Measurements from ENCODE around the gene TRPM8. TPM values are rescaled to one million over a fixed set of nuclear protein-coding genes. Genes with fewer than 3 reads are reported as not detected.

TRPM8 gene
- total RNA-seq, 1 experiment from 2014 or later, result 3.9 TPM

DNA sequence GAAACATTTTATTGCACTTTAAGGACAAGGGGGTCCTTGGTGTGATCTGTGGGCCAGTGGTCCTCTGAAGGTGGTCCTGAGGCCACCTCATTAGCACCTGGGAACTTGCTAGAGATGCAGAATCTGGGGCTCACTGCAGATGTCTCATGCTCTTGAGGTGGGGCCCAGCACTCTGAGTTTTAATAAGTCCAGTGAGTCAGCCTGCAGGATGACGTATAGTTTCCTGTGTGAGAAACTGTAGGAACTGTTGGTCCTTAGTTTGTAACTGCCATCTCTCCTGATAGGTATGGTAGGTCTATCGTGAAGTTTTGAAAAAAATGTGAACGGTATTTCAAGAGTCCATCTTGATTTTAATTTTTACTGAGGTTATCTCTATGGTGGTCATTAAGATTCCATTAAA lies 2.8 kb downstream of the TRPM8 start:
- no peaks in the 10 kb centered on the region for H3K9me3 ChIP-seq (ENCODE audit: control insufficient read depth, insufficient read depth, low read depth, low read length)
- no peak overlapping the region for H3K4me3 ChIP-seq (ENCODE audit: low read depth in 2 of 2, low read length in 2 of 2)
- no TSS peak for BruUV-seq (replicated peaks)
- peaks cover 13% of the 10 kb centered on the region for H3K4me1 ChIP-seq (ENCODE audit: control insufficient read depth, insufficient read depth, low read length)
- DNase-seq (ENCODE audit: low read depth, low spot score), result peak; percentile 45
- H3K27ac ChIP-seq (ENCODE audit: low read length), result peak overlapping the region; percentile 72
- ChIA-PET POLR2A (no interaction called here), CTCF (no interaction called here)
- H3K36me3 ChIP-seq (ENCODE audit: control insufficient read depth, insufficient read depth, low read length), result no peaks in the 10 kb centered on the region
- TF ChIP-seq POLR2AphosphoS5 (IDR thresholded peaks at IDR 0.05; ENCODE audit: low read depth, low read length) (no peak), CTCF (IDR thresholded peaks at IDR 0.05) (no peak), TCF7L2 (IDR thresholded peaks at IDR 0.05; ENCODE audit: low read depth, low read length) (no peak), SIN3A (IDR thresholded peaks at IDR 0.05; ENCODE audit: borderline replicate concordance, insufficient read depth, low read depth, low read length) (no peak)
- TF ChIP-seq, protein P1, sequence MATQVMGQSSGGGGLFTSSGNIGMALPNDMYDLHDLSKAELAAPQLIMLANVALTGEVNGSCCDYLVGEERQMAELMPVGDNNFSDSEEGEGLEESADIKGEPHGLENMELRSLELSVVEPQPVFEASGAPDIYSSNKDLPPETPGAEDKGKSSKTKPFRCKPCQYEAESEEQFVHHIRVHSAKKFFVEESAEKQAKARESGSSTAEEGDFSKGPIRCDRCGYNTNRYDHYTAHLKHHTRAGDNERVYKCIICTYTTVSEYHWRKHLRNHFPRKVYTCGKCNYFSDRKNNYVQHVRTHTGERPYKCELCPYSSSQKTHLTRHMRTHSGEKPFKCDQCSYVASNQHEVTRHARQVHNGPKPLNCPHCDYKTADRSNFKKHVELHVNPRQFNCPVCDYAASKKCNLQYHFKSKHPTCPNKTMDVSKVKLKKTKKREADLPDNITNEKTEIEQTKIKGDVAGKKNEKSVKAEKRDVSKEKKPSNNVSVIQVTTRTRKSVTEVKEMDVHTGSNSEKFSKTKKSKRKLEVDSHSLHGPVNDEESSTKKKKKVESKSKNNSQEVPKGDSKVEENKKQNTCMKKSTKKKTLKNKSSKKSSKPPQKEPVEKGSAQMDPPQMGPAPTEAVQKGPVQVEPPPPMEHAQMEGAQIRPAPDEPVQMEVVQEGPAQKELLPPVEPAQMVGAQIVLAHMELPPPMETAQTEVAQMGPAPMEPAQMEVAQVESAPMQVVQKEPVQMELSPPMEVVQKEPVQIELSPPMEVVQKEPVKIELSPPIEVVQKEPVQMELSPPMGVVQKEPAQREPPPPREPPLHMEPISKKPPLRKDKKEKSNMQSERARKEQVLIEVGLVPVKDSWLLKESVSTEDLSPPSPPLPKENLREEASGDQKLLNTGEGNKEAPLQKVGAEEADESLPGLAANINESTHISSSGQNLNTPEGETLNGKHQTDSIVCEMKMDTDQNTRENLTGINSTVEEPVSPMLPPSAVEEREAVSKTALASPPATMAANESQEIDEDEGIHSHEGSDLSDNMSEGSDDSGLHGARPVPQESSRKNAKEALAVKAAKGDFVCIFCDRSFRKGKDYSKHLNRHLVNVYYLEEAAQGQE (IDR thresholded peaks at IDR 0.05; ENCODE audit: insufficient read depth in 1 of 2, low read depth in 2 of 2, low read length in 1 of 2), result no peak
- intact Hi-C loops (cut with micrococcal nuclease; ENCODE audit: unreplicated experiment), result no loop called here
- no peaks in the 10 kb centered on the region for H3K27me3 ChIP-seq (ENCODE audit: control insufficient read depth, insufficient read depth, low read length)
- ATAC-seq, result peak; percentile 81
- in situ Hi-C loops (cut with HindIII; ENCODE audit: low pct_unique_long_range_greater_than_20kb, low sequenced_read_pairs), result no loop called here

GRCh38 chr2:233922471-233922870 lies 5.3 kb downstream of the TRPM8 start:
- no peak for TF ChIP-seq TCF7L2 (IDR thresholded peaks at IDR 0.05; ENCODE audit: low read depth, low read length)
- TF ChIP-seq, protein P1 (IDR thresholded peaks at IDR 0.05; ENCODE audit: insufficient read depth in 1 of 2, low read depth in 2 of 2, low read length in 1 of 2), result no peak
- no peak for TF ChIP-seq CTCF (IDR thresholded peaks at IDR 0.05)
- TF ChIP-seq SIN3A (IDR thresholded peaks at IDR 0.05; ENCODE audit: borderline replicate concordance, insufficient read depth, low read depth, low read length), result no peak
- TF ChIP-seq POLR2AphosphoS5 (IDR thresholded peaks at IDR 0.05; ENCODE audit: low read depth, low read length), result no peak
- Histone ChIP-seq H3K36me3 (ENCODE audit: control insufficient read depth, insufficient read depth, low read length) (no peaks in the 10 kb centered on the region), H3K9me3 (ENCODE audit: control insufficient read depth, insufficient read depth, low read depth, low read length) (no peaks in the 10 kb centered on the region), H3K4me1 (ENCODE audit: control insufficient read depth, insufficient read depth, low read length) (peaks cover 9% of the 10 kb centered on the region), H3K27ac (ENCODE audit: low read length) (no peak overlapping the region), H3K4me3 (ENCODE audit: low read depth in 2 of 2, low read length in 2 of 2) (no peak overlapping the region), H3K27me3 (ENCODE audit: control insufficient read depth, insufficient read depth, low read length) (no peaks in the 10 kb centered on the region)
- POLR2A ChIA-PET, result no interaction called here
- in situ Hi-C loops (cut with HindIII; ENCODE audit: low pct_unique_long_range_greater_than_20kb, low sequenced_read_pairs) (no loop called here), intact Hi-C loops (cut with micrococcal nuclease; ENCODE audit: unreplicated experiment) (no loop called here)
- CTCF ChIA-PET, result no interaction called here
- no peak for ATAC-seq
- no peak for DNase-seq (ENCODE audit: low read depth, low spot score)
- BruUV-seq (replicated peaks), result no TSS peak

Measured in Panc1 (cell line).